Muscle of leg (tissue), 11 donors: ENCODE results near the gene ITPRID2. TPM values are rescaled to one million over a fixed set of nuclear protein-coding genes. Genes with fewer than 3 reads are reported as not detected.
A peak's percentile ranks its signal among the peaks of the same experiment; 100 is the strongest.

ENCODE experiments used
- DNase-seq: peaks from one replicate; pipeline ENCODE4 v3.0.0; 2013
- H3K27ac ChIP-seq: one replicate; pipeline ENCODE4 v1.5.1; 2013; ENCODE audit warnings: mild to moderate bottlenecking, low read length, control low read depth
- H3K27me3 ChIP-seq: one replicate; pipeline ENCODE4 v1.6.1; 2013; ENCODE audit warnings: low read length; ENCODE audit not compliant: control insufficient read depth, insufficient read depth
- H3K36me3 ChIP-seq: one replicate; pipeline ENCODE4 v1.6.1; 2013; ENCODE audit warnings: low read length; ENCODE audit not compliant: control insufficient read depth, insufficient read depth
- H3K4me1 ChIP-seq: one replicate; pipeline ENCODE4 v1.6.1; 2013; ENCODE audit warnings: low read length; ENCODE audit not compliant: control insufficient read depth, insufficient read depth
- H3K4me3 ChIP-seq: one replicate; pipeline ENCODE4 v1.5.1; 2013; ENCODE audit warnings: low read length, control low read depth
- H3K9me3 ChIP-seq: replicated peaks from 2 replicates; pipeline ENCODE4 v1.6.1; 2013; ENCODE audit warnings: low read depth, low read length; ENCODE audit not compliant: control insufficient read depth
- WGBS: methylation state at CpG from one replicate; pipeline ENCODE4 v1.1.5; 2013; ENCODE audit warnings: missing lambda C conversion rate; ENCODE audit not compliant: insufficient coverage; 5-methylcytosine and 5-hydroxymethylcytosine counted together
- polyA plus RNA-seq, 8 donors: library from polyadenylated mRNA; unstranded; fragments of 120-200 nt; gene quantifications; one replicate each; pipeline versions ENCODE4 v1.2.1 to v1.2.3, GENCODE V29; 2013; ENCODE audit warnings: inconsistent platforms in 1 of 8, low replicate concordance in 1 of 8; ENCODE audit not compliant: insufficient read length in 8 of 8, insufficient read depth in 1 of 8
- total RNA-seq: library from RNA; stranded (reverse); fragments of 120-200 nt; gene quantifications from one replicate; pipeline ENCODE4 v1.2.4, GENCODE V29; 2013

ITPRID2 gene
- total and polyA plus RNA-seq, 9 donors = 44.2 to 68.8 (median 49.7) TPM

DNA sequence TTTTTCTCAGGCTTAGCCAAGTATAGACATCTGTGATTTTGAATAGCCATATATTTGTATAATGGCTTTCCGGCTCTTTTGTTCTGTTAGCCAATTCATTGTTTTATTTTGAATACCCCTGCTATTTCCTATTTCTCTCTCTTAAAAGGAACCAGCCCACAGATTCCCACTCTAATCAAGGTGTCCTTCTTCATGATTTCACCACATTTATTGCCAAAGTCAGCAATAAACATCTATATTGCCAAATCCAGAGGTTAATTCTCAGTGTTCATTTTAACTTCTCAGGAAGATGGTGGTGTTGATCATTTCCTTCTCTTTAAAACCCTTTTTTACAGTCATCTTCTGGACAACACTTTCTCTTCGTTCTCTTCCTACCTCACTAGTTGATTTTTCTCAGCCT lies 13.1 kb upstream of the ITPRID2 start:
- 83% methylated on average over 1 of the region's 2 CpGs for WGBS
- H3K9me3 ChIP-seq = no peaks in the 10 kb centered on the region
- no peak overlapping the region for H3K4me3 ChIP-seq
- H3K36me3 ChIP-seq = no peaks in the 10 kb centered on the region
- no peaks in the 10 kb centered on the region for H3K27me3 ChIP-seq
- no peak overlapping the region for H3K27ac ChIP-seq
- no peak for DNase-seq
- no peaks in the 10 kb centered on the region for H3K4me1 ChIP-seq

DNA sequence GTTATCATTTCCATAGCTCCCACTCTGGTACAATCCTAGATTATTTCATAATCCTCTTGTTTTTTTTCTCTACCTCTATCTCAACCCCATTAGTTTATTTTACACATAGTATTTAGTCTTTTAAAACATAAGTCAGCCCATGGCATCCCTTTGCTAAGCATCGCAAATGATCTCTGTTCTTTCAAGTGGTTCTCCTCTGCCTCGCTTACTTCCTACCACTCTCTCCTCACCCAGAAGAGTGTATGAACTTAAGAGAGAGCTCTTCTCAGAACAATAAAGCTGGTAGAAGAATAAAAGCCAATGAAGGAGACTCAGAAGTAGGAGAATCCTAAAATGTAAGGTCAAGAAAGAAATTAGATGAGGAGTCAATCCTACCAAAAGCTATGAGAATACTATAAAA lies 12.2 kb upstream of the ITPRID2 start:
- no peak overlapping the region for H3K27ac ChIP-seq
- H3K36me3 ChIP-seq = no peaks in the 10 kb centered on the region
- no CpG with 5 or more reads among the region's 2 CpGs for WGBS
- H3K4me1 ChIP-seq = no peaks in the 10 kb centered on the region
- no peaks in the 10 kb centered on the region for H3K9me3 ChIP-seq
- H3K27me3 ChIP-seq = no peaks in the 10 kb centered on the region
- H3K4me3 ChIP-seq = no peak overlapping the region
- DNase-seq = no peak

DNA sequence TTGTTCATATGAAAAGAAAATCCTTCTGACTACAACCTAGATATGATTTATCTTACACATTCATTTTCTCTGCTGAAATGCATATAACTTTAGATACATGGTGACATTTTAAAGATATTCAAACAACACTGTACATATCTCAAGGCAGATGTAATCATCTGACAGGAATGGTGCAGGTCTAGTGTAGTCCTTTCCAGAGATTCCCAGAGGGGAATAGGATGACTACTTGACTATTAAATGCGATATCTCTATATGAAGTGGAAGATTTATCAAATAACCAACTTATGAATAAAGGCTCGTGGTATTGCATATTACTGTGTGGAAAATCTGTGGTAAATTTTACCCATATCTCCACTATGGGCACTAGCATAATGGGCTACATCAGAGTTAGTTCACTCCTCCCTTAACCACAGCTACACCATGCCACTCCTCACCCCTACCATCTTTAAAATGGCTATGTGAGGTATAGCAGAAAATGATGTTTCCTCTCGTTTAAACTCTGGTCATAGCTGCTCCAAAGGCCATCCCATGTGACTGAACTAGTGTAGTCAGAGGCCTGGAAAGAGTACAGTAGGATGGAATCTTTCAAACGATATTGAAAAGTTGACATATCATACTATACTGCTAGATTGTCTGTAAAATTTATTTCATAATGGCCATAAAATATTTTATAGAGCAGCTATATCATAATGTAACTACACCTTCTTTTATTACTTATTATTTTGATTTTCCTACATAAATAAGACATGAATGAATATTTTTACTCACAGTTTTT lies 9.1 kb upstream of the ITPRID2 start:
- WGBS = no CpG with 5 or more reads among the region's 4 CpGs

DNA sequence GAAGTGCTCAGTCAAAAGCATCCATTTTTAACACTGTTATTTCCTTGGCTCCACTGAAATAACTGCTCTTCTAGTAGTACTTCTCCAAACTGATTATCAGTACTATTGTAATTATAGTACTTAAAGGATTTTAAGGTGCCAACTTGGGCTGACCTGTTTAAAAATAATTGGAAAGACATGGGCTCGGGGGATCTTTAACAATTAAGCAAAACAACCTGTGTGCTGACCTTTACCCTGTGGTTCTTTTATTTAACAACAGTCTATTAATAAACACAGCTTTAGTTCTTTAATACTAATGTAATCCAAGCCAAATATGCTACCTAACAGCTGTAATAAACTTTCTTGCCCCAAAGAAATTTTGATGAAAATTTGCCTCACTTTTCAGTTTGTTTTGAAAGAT lies 6.9 kb upstream of the ITPRID2 start:
- H3K4me3 ChIP-seq = no peak overlapping the region
- H3K27ac ChIP-seq = no peak overlapping the region
- no peaks in the 10 kb centered on the region for H3K36me3 ChIP-seq
- WGBS = no CpG with 5 or more reads among the region's 1 CpG
- DNase-seq = no peak
- no peaks in the 10 kb centered on the region for H3K27me3 ChIP-seq
- H3K4me1 ChIP-seq = no peaks in the 10 kb centered on the region
- H3K9me3 ChIP-seq = no peaks in the 10 kb centered on the region

More for the DNA sequence above, 9.1 kb upstream of the ITPRID2 start:
- Histone ChIP-seq H3K9me3 (no peaks in the 10 kb centered on the region), H3K27ac (no peak overlapping the region), H3K4me1 (no peaks in the 10 kb centered on the region), H3K36me3 (no peaks in the 10 kb centered on the region), H3K4me3 (no peak overlapping the region), H3K27me3 (no peaks in the 10 kb centered on the region)
- no peak for DNase-seq

DNA sequence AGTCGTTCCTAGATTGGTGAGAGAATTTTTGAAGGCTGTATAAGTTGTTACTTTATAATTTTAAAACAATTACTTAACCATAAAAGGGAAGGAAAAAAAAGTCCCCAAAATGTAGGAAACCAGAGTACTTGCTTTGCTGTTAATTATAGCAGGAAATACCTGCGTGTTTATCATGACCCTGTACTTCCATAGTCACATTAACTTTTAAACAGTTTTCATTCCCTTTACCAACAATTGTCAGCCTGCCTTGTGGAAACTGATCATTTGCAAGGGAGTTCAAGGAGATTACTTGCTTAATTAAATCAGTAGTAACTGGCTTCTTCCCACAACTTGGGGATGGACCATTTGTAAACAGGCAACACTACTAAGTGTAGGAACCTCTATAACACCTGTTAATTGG lies 6.4 kb upstream of the ITPRID2 start:
- no peaks in the 10 kb centered on the region for H3K27me3 ChIP-seq
- no CpG with 5 or more reads among the region's 2 CpGs for WGBS
- no peak overlapping the region for H3K4me3 ChIP-seq
- no peaks in the 10 kb centered on the region for H3K36me3 ChIP-seq
- no peaks in the 10 kb centered on the region for H3K4me1 ChIP-seq
- DNase-seq = no peak
- H3K9me3 ChIP-seq = no peaks in the 10 kb centered on the region
- H3K27ac ChIP-seq = no peak overlapping the region

DNA sequence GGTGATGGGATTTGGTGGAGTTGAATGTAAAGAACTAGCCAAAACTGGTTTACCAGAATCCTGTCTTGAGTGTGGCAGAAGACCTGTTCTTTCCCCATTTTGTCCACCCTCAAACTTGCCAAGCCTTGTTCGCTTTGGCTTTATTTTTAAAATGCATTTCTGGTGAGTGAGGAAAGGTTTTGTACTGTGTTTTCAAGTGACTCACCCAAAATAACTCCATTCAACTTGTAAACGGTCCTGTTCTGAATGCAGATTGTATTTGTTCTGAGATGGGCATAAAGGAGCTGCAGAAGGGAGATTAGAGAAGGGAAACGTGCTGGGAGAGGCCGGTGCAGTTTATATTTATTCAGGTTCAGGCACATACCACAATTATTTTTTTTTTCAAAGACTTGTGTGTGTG lies 5.3 kb upstream of the ITPRID2 start:
- Histone ChIP-seq H3K4me3 (no peak overlapping the region), H3K27me3 (no peaks in the 10 kb centered on the region), H3K9me3 (no peaks in the 10 kb centered on the region), H3K4me1 (no peaks in the 10 kb centered on the region), H3K36me3 (no peaks in the 10 kb centered on the region), H3K27ac (no peak overlapping the region)
- no peak for DNase-seq
- no CpG with 5 or more reads among the region's 4 CpGs for WGBS

DNA sequence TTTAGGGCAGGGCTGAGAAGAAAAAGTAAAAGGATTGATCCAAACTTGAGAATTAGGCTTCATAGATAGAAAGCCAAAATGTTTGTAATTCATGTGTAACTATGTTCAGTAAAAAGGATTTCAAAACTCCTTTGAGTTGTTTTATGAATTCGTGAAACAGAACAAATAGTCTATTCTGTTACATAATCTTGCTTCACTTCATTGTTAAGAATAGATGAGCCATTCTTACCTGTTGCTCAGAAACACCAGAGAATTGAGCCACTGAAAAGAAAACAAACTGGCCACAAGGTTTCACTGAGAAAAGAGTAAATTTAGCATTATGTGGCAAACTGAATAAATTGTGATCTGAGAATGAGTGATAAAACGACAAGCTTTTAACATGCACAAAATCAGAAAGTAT lies 4.5 kb upstream of the ITPRID2 start:
- WGBS = no CpG with 5 or more reads among the region's 2 CpGs
- Histone ChIP-seq H3K27ac (no peak overlapping the region), H3K27me3 (no peaks in the 10 kb centered on the region), H3K4me3 (no peak overlapping the region), H3K9me3 (no peaks in the 10 kb centered on the region), H3K36me3 (no peaks in the 10 kb centered on the region), H3K4me1 (no peaks in the 10 kb centered on the region)
- no peak for DNase-seq

DNA sequence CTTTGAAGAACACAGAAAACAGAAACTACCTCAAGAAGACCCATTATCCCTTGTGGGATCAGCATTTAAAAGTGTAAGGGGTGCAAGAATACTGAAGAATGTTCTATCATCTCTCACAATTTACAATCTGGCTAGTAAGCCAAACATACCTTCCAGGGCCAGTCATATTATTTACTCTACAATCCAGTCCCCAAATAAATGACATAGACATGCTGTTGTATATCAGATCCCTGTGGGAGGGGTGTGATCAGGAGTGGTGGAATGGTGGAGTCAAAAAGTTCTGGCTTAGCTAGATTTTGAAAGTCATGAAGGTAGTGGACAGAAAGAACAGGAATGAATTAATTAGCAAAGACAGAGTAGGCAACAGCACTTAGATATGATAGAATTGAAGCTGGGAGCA lies 1.8 kb upstream of the ITPRID2 start:
- Histone ChIP-seq H3K27ac (no peak overlapping the region), H3K4me3 (no peak overlapping the region), H3K9me3 (no peaks in the 10 kb centered on the region), H3K36me3 (no peaks in the 10 kb centered on the region), H3K4me1 (no peaks in the 10 kb centered on the region), H3K27me3 (no peaks in the 10 kb centered on the region)
- DNase-seq = no peak

DNA sequence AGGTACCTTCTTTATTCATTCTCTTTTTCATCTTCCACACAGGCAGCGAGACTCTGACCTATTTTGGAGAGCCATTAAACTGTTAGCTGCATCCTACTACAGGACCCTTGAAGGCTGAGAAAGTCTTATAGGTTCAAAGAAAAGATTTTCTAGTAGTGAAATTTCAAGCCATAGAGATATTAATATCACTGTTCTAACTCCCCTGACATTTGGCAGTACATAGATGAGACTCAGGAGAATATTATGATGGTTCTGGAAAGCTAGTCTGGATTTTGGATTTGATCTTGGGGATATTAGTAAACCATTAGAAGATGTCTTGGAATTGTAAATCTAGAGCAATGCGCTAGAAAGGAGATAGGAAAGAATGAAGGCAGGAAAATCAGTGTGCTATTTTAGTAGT lies 1.3 kb upstream of the ITPRID2 start:
- H3K36me3 ChIP-seq = no peaks in the 10 kb centered on the region
- H3K4me3 ChIP-seq = no peak overlapping the region
- H3K9me3 ChIP-seq = no peaks in the 10 kb centered on the region
- peak; percentile 25 for DNase-seq
- H3K27ac ChIP-seq = no peak overlapping the region
- H3K27me3 ChIP-seq = no peaks in the 10 kb centered on the region
- H3K4me1 ChIP-seq = no peaks in the 10 kb centered on the region
- whole genome bisulfite sequencing = no CpG with 5 or more reads among the region's 2 CpGs

DNA sequence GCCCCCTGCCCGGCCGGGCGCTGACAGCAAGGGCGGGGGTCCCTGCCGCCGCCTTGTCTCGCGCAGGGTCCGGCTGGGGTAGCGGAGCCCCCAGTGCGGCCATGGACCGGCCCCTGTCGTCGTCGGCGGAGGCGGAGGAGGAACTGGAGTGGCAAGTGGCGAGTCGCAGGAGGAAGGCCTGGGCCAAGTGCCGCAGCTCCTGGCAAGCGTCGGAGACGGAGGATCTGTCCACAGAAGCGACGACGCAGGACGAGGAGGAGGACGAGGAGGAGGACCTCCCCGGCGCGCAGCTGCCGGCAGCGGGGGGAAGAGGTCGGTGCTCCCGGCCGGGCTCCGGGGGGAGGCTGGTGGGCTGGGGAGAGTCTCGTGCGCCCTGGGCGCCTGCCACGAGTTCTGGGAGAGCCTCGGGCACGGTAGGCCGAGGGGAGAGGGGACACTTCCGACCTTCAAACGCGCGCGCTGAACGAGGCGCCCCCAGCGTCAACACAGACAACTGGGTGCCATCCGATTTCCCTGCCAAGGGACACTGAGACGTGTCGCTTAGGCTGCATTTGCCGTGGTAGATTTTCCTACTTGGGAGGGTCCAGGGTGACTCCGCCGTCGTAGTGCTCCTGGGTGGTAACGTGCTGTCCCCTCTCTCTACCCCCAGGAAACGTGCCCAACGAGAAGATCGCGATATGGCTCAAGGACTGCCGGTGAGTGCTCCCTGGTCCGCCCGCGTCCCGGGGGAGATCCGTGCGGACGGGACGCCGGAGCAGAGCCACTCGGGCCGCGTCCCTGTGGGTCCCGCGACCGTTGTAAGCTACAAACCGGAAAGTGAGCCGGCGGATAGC lies 652 bp downstream of the ITPRID2 start:
- H3K36me3 ChIP-seq = no peaks in the 10 kb centered on the region

More for the DNA sequence above, 652 bp downstream of the ITPRID2 start:
- Histone ChIP-seq H3K4me1 (no peaks in the 10 kb centered on the region), H3K9me3 (no peaks in the 10 kb centered on the region), H3K27ac (peak overlapping the region; percentile 98), H3K27me3 (no peaks in the 10 kb centered on the region), H3K4me3 (peak overlapping the region; percentile 91)
- under 1% methylated on average over 76 of the region's 83 CpGs for WGBS
- DNase-seq = peak; percentile 85
